HepG2 (cell line): ENCODE measurements around the gene EXOSC7. TPM values are rescaled to one million over a fixed set of nuclear protein-coding genes. Genes with fewer than 3 reads are reported as not detected.

Experiments used
- ARNT2 ChIP-seq: sonication (generic); formaldehyde crosslinking; IDR thresholded peaks from 2 replicates; pipeline ENCODE4 v1.8.0; 2022; ENCODE audit warnings: mild to moderate bottlenecking, low read depth, missing genetic modification reagents, moderate library complexity
- BCL6 ChIP-seq: IDR thresholded peaks from 2 replicates; pipeline ENCODE4 v1.6.1; 2016; ENCODE audit warnings: missing genetic modification reagents, missing compliant biosample characterization
- CREB1 ChIP-seq, 2 experiments: fragments of 450-650 bp in 1 of 2; IDR thresholded peaks; 2 replicates each; pipeline ENCODE4 v1.6.1; 2016 to 2017; ENCODE audit warnings: control low read depth in 1 of 2, mild to moderate bottlenecking in 1 of 2, missing compliant biosample characterization in 1 of 2, missing genetic modification characterization in 1 of 2
- HDAC1 ChIP-seq: sonication (generic); formaldehyde crosslinking; IDR thresholded peaks from 2 replicates; pipeline ENCODE4 v1.5.1; 2020; ENCODE audit warnings: mild to moderate bottlenecking, missing genetic modification reagents
- HOXA7 ChIP-seq: sonication (generic); formaldehyde crosslinking; IDR thresholded peaks from 2 replicates; pipeline ENCODE4 v1.8.1; 2022; ENCODE audit warnings: mild to moderate bottlenecking, missing genetic modification reagents, moderate library complexity
- JDP2 ChIP-seq: sonication (generic); formaldehyde crosslinking; IDR thresholded peaks from 2 replicates; pipeline ENCODE4 v1.8.1; 2022; ENCODE audit warnings: missing genetic modification reagents, borderline replicate concordance
- JUND ChIP-seq: sonication (generic); formaldehyde crosslinking; IDR thresholded peaks from 2 replicates; pipeline ENCODE4 v1.8.0; 2022; ENCODE audit warnings: mild to moderate bottlenecking, missing genetic modification reagents
- MTF1 ChIP-seq: sonication (generic); formaldehyde crosslinking; IDR thresholded peaks from 2 replicates; pipeline ENCODE4 v1.5.0; 2020; ENCODE audit warnings: missing genetic modification reagents
- NFYB ChIP-seq: sonication (generic); formaldehyde crosslinking; IDR thresholded peaks from 2 replicates; pipeline ENCODE4 v1.4.0; 2020; ENCODE audit warnings: missing genetic modification reagents
- NRL ChIP-seq: sonication (generic); formaldehyde crosslinking; IDR thresholded peaks from 2 replicates; pipeline ENCODE4 v1.5.0; 2020; ENCODE audit warnings: missing genetic modification reagents, mild to moderate bottlenecking, moderate library complexity, borderline replicate concordance
- RARA ChIP-seq: IDR thresholded peaks from 2 replicates; pipeline ENCODE4 v1.6.1; 2016; ENCODE audit warnings: missing genetic modification reagents, missing compliant biosample characterization
- STAG1 ChIP-seq: sonication (generic); formaldehyde crosslinking; IDR thresholded peaks from 2 replicates; pipeline ENCODE4 v1.4.0; 2020; ENCODE audit warnings: missing genetic modification reagents
- TOE1 ChIP-seq: sonication (generic); formaldehyde crosslinking; IDR thresholded peaks from 2 replicates; pipeline ENCODE4 v1.4.0; 2020; ENCODE audit warnings: mild to moderate bottlenecking, missing genetic modification reagents
- ZFX ChIP-seq: sonication (generic); formaldehyde crosslinking; IDR thresholded peaks from 2 replicates; pipeline ENCODE4 v1.4.0; 2020; ENCODE audit warnings: mild to moderate bottlenecking, low read depth, missing genetic modification reagents, moderate library complexity
- ZNF264 ChIP-seq: sonication (generic); formaldehyde crosslinking; IDR thresholded peaks from 2 replicates; pipeline ENCODE4 v1.4.0; 2020; ENCODE audit warnings: missing genetic modification reagents
- polyA plus RNA-seq, 8 experiments: library from polyadenylated mRNA; depleted of rRNA in 3 of 8; stranded (reverse) in 7 of 8; unstranded in 1 of 8; fragments of >200 nt; fragmentation: Illumina TruSeq in 4 of 8; extraction: Trizol in 4 of 8; gene quantifications; 2 replicates each; pipeline versions ENCODE4 v1.2.1 to v1.2.3, GENCODE V29; 2011 to 2016; ENCODE audit warnings: low read depth in 4 of 8, missing spikeins in 1 of 8, mixed read lengths in 1 of 8; ENCODE audit not compliant: insufficient read depth in 1 of 8
- total RNA-seq, 5 experiments: library from RNA; depleted of rRNA; stranded (reverse); fragments of >200 nt; fragmentation: Illumina TruSeq; extraction: Trizol; gene quantifications; 2 replicates each; pipeline ENCODE4 v1.2.3, GENCODE V29; 2016; ENCODE audit warnings: low read depth in 1 of 5
- TF ChIP-seq, protein P1 (sequence below): IDR thresholded peaks from 2 replicates; pipeline ENCODE4 v1.4.0; 2020; ENCODE audit warnings: mild to moderate bottlenecking, missing genetic modification reagents
- TF ChIP-seq, protein P2 (sequence below): sonication (generic); formaldehyde crosslinking; IDR thresholded peaks from 2 replicates; pipeline ENCODE4 v1.4.0; 2020; ENCODE audit warnings: missing genetic modification reagents
- TF ChIP-seq, protein P3 (sequence below): IDR thresholded peaks from 2 replicates; pipeline ENCODE4 v1.6.1; 2016; ENCODE audit warnings: missing compliant biosample characterization, missing genetic modification reagents, borderline replicate concordance
- TF ChIP-seq, protein P4 (sequence below): sonication (generic); formaldehyde crosslinking; IDR thresholded peaks from 2 replicates; pipeline ENCODE4 v1.4.0; 2020; ENCODE audit warnings: missing genetic modification reagents

Gene EXOSC7
- total and polyA plus RNA-seq, 2 of the 13 experiments (the other 11 are each of a cell fraction or from before 2014, with no cell fraction given), result 68.3 to 74.7 TPM

DNA sequence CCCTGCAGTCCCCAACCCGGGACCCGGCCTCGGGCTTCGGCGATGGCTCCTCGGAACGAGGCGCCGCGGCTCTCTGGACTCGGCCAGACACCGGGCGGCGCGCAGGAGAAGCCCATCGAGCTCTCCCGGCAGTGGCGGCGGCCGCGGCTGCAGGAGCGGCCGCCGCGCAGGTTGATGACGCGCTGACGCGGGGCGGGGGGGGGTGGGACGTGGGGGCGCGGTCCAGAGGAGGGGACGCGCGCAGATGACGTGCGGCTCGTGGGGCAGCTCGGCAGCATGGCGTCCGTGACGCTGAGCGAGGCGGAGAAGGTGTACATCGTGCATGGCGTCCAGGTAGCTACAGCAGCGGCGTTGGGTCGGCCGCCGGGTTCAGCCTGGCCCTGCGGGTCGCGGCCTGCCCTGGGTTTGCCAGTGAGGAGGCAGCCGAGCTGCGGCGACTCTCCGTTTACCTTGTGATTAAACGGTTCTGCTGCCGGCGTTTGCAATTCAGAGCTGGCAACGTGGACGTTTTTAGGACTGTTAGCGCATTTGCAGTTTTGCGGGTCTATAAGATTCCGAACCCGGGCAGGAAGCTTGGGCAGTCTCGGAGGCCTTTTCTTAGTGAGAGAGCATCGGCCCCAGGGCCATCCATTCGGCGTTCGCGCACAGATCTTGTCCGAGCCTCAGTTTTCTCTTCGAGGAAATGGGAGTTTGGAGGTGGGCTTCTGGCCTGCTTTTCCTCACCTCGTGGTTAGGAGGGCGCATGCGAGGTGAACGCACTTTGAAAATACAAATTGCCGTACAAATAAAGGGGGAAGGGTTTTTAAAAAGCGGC is at the start of gene EXOSC7, which contains the start of gene ZDHHC3 (continued):
- no peak; the same call in 1 of the 2 replicates for TF ChIP-seq ARNT2 (CRISPR knock-in tag)
- TF ChIP-seq HDAC1, result peak; percentile 70
- TF ChIP-seq ZNF264 (CRISPR knock-in tag), result no peak
- TF ChIP-seq, protein P1, sequence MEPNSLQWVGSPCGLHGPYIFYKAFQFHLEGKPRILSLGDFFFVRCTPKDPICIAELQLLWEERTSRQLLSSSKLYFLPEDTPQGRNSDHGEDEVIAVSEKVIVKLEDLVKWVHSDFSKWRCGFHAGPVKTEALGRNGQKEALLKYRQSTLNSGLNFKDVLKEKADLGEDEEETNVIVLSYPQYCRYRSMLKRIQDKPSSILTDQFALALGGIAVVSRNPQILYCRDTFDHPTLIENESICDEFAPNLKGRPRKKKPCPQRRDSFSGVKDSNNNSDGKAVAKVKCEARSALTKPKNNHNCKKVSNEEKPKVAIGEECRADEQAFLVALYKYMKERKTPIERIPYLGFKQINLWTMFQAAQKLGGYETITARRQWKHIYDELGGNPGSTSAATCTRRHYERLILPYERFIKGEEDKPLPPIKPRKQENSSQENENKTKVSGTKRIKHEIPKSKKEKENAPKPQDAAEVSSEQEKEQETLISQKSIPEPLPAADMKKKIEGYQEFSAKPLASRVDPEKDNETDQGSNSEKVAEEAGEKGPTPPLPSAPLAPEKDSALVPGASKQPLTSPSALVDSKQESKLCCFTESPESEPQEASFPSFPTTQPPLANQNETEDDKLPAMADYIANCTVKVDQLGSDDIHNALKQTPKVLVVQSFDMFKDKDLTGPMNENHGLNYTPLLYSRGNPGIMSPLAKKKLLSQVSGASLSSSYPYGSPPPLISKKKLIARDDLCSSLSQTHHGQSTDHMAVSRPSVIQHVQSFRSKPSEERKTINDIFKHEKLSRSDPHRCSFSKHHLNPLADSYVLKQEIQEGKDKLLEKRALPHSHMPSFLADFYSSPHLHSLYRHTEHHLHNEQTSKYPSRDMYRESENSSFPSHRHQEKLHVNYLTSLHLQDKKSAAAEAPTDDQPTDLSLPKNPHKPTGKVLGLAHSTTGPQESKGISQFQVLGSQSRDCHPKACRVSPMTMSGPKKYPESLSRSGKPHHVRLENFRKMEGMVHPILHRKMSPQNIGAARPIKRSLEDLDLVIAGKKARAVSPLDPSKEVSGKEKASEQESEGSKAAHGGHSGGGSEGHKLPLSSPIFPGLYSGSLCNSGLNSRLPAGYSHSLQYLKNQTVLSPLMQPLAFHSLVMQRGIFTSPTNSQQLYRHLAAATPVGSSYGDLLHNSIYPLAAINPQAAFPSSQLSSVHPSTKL (CRISPR knock-in tag), result peak; percentile 53
- TF ChIP-seq ZFX (CRISPR knock-in tag), result peak; percentile 74
- TF ChIP-seq HOXA7 (CRISPR knock-in tag), result no peak
- 0 out of 2 replicates have a peak, but pooled peaks have one; percentile 37 for TF ChIP-seq TOE1 (CRISPR knock-in tag)
- TF ChIP-seq CREB1 (IDR thresholded peaks at IDR 0.05), result peak; percentile 94
- peak; percentile 93 for TF ChIP-seq CREB1 (CRISPR knock-in tag; IDR thresholded peaks at IDR 0.05)
- no peak for TF ChIP-seq MTF1 (CRISPR knock-in tag)
- TF ChIP-seq BCL6 (CRISPR knock-in tag), result peak; percentile 60
- peak; percentile 28; the same call in 1 of the 2 replicates for TF ChIP-seq RARA
- TF ChIP-seq STAG1 (CRISPR knock-in tag), result no peak
- TF ChIP-seq JUND (CRISPR knock-in tag), result no peak
- TF ChIP-seq JDP2 (CRISPR knock-in tag), result no peak
- TF ChIP-seq, protein P2, sequence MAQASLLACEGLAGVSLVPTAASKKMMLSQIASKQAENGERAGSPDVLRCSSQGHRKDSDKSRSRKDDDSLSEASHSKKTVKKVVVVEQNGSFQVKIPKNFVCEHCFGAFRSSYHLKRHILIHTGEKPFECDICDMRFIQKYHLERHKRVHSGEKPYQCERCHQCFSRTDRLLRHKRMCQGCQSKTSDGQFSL, result peak; percentile 90; the same call in 1 of the 2 replicates
- TF ChIP-seq, protein P3, sequence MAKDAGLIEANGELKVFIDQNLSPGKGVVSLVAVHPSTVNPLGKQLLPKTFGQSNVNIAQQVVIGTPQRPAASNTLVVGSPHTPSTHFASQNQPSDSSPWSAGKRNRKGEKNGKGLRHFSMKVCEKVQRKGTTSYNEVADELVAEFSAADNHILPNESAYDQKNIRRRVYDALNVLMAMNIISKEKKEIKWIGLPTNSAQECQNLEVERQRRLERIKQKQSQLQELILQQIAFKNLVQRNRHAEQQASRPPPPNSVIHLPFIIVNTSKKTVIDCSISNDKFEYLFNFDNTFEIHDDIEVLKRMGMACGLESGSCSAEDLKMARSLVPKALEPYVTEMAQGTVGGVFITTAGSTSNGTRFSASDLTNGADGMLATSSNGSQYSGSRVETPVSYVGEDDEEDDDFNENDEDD, result peak; percentile 52; the same call in 1 of the 2 replicates
- TF ChIP-seq NFYB (CRISPR knock-in tag), result 0 out of 2 replicates have a peak, but pooled peaks have one; percentile 11
- TF ChIP-seq, protein P4, sequence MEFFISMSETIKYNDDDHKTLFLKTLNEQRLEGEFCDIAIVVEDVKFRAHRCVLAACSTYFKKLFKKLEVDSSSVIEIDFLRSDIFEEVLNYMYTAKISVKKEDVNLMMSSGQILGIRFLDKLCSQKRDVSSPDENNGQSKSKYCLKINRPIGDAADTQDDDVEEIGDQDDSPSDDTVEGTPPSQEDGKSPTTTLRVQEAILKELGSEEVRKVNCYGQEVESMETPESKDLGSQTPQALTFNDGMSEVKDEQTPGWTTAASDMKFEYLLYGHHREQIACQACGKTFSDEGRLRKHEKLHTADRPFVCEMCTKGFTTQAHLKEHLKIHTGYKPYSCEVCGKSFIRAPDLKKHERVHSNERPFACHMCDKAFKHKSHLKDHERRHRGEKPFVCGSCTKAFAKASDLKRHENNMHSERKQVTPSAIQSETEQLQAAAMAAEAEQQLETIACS (CRISPR knock-in tag), result no peak
- no peak; the same call in 1 of the 2 replicates for TF ChIP-seq NRL
